H1 (cell line): ENCODE measurements around the gene OSBP2. TPM values are rescaled to one million over a fixed set of nuclear protein-coding genes. Genes with fewer than 3 reads are reported as not detected.

Source experiments
- BRCA1 ChIP-seq: IDR thresholded peaks from 2 replicates; pipeline ENCODE4 v1.6.1; 2012; ENCODE audit warnings: low read depth, low read length, improper control_type of control experiment
- EZH2 ChIP-seq: fragments of 200-600 bp; sonication (generic); IDR thresholded peaks from 2 replicates; pipeline ENCODE4 v1.7.1; 2012; ENCODE audit warnings: low read depth, mild to moderate bottlenecking, moderate library complexity, low read length, inconsistent platforms; ENCODE audit not compliant: severe bottlenecking
- KDM5A ChIP-seq: fragments of 200-600 bp; IDR thresholded peaks from 2 replicates; pipeline ENCODE4 v1.7.1; 2012; ENCODE audit warnings: mild to moderate bottlenecking, low read length, inconsistent platforms, mixed read lengths
- TCF12 ChIP-seq: IDR thresholded peaks from 2 replicates; pipeline ENCODE4 v1.6.1; 2011; ENCODE audit warnings: low read depth, mild to moderate bottlenecking, low read length
- polyA plus RNA-seq, 7 experiments: library from polyadenylated mRNA; depleted of rRNA in 3 of 7; stranded (reverse) in 5 of 7; unstranded in 2 of 7; fragments of >200 nt in 5 of 7; fragments of 200-250 nt in 2 of 7; gene quantifications; 1 replicate in 5 of 7; 2 replicates in 1 of 7; 4 replicates in 1 of 7; pipeline versions ENCODE4 v1.2.1 to v1.2.3, GENCODE V29; 2011 to 2013; ENCODE audit warnings: missing spikeins in 2 of 7, mixed read lengths in 2 of 7
- total RNA-seq: library from RNA; stranded (reverse); fragmentation: NEBNext Ultra II Directional; extraction: Animal tissue kit (Norgen Biotek cat#: 25700); gene quantifications from 2 replicates; pipeline ENCODE4 v1.2.1, GENCODE V29; 2021

Gene OSBP2
- total and polyA plus RNA-seq, 2 of the 8 experiments (the other 6 are each of a cell fraction or from before 2014, with no cell fraction given) = 3.4 to 3.7 TPM

DNA sequence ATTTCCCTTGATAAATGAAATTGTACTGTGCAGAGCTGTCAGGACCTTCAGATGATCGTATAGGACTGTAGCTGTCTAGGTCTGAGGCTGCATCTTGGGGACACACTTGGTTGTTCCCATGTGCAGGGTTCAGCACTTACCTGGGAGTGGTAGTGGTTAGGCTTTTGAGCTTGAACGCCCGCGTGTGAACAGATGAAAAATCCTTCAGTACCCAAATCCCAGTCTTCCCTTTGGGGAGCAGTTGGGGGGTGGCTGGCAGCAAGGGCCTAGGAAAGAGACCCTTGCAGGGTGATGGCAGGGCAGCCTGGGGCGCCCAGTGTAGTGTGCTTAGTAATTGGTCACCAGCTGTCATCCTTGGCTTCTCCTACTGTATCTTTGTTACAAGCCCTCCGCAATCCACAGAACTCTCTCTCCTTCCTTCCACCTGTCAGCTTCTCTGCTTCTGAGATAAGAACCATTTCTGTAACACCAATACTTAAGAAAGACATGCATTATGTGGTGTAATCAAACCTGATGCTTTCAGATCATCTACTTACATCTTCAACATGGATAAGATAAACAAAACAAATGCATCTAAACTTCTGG is 209.3 kb downstream of the OSBP2 start (continued):
- TF ChIP-seq EZH2 (no peak), TCF12 (no peak), KDM5A (no peak), BRCA1 (no peak)
- TF ChIP-seq, all 59 proteins: peak for 0
